ENCODE data around the gene TNFRSF4. TPM values are rescaled to one million over a fixed set of nuclear protein-coding genes. Genes with fewer than 3 reads are reported as not detected.

The TNFRSF4 gene
- total and polyA plus RNA-seq, 7 experiments from 2014 or later = 0.49 to 192 (median 1.5) TPM

GRCh38 chr1:1185101-1185765 is 28.7 kb downstream of the TNFRSF4 start:
- no peak overlapping the region for H3K4me3 ChIP-seq (ENCODE audit: low read length)
- intact Hi-C loops (cut with micrococcal nuclease) = no loop called here
- H3K27me3 Mint-ChIP-seq = peaks cover 0 to 25% (median 5%) of the 10 kb centered on the region in 5 donors
- ATAC-seq (no peak), DNase-seq (no peak)
- peaks cover 0 to 4% (median 0%) of the 10 kb centered on the region in 11 donors for H3K9me3 Mint-ChIP-seq
- H3K27ac ChIP-seq (ENCODE audit: low read depth, low read length) = no peak overlapping the region
- H3K4me3 Mint-ChIP-seq = no peak overlapping the region
- peaks cover 0 to 8% (median 3%) of the 10 kb centered on the region in 7 donors for H3K4me1 Mint-ChIP-seq
- ChIA-PET CTCF (no interaction called here), POLR2A (no interaction called here)
- no peaks in the 10 kb centered on the region for H3K4me1 ChIP-seq (ENCODE audit: control insufficient read depth in 2 of 2, insufficient read depth in 2 of 2, low read length in 2 of 2)
- H3K27me3 ChIP-seq (ENCODE audit: control insufficient read depth in 2 of 2, insufficient read depth in 2 of 2, low read length in 2 of 2) = no peaks in the 10 kb centered on the region
- no peaks in the 10 kb centered on the region for H3K36me3 Mint-ChIP-seq
- no peak overlapping the region for H3K27ac Mint-ChIP-seq
- H3K9me3 ChIP-seq (ENCODE audit: control insufficient read depth in 2 of 3, low read length in 3 of 3) = no peaks in the 10 kb centered on the region
- H3K36me3 ChIP-seq (ENCODE audit: control insufficient read depth in 2 of 3, insufficient read depth in 3 of 3, low read length in 3 of 3) = no peaks in the 10 kb centered on the region

DNA sequence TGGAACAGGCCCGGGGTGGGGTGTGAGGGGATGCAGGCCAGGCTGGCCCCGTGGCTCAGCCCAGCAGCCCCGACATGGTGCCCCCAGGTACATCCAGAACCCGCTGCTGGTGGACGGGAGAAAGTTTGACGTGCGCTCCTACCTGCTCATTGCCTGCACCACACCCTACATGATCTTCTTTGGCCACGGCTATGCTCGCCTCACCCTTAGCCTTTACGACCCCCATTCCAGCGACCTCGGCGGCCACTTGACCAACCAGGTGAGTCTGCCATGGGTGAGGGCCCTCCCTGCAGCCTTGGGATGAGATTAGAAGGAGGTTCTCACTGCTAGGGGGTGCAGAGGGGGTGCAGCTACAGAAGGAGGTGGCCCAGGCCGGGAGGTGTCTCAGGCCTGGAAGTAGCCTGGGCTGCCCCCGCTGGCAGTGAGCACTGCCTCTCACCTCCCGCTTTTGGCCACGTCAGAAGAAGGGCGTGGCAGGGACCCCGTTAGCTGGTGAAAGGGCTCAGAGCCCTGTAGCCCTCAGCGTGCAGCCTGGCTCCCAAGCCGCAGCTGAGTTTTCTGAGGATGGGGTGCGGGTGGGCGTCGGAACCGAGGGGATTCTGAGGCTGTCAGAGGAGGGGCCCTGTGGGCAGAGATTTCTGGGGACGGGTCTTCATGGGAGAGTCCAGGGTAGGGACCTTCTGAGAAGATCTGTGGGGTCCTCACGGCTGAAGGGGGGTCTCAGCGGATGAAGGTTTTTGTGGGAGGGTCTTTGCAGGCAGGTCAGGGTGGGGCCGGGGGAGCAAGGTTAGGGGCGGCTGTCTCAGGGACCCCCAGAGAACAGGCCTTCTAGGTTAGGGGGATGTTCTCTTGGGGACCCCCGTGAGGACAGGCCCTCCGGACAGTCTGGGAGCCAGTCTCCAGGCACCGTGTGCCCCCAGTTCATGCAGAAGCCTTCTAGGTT is 29.8 kb downstream of the TNFRSF4 start:
- DNase-seq (no peak), ATAC-seq (no peak)
- ChIA-PET CTCF (no interaction called here), POLR2A (no interaction called here)
- H3K36me3 ChIP-seq (ENCODE audit: control insufficient read depth in 2 of 3, insufficient read depth in 3 of 3, low read length in 3 of 3) = no peaks in the 10 kb centered on the region
- peaks cover 0 to 4% (median 0%) of the 10 kb centered on the region in 11 donors for H3K9me3 Mint-ChIP-seq
- peaks cover 0 to 8% (median 3%) of the 10 kb centered on the region in 7 donors for H3K4me1 Mint-ChIP-seq
- H3K4me1 ChIP-seq (ENCODE audit: control insufficient read depth in 2 of 2, insufficient read depth in 2 of 2, low read length in 2 of 2) = no peaks in the 10 kb centered on the region
- H3K27ac ChIP-seq (ENCODE audit: low read depth, low read length) = no peak overlapping the region
- no peaks in the 10 kb centered on the region for H3K9me3 ChIP-seq (ENCODE audit: control insufficient read depth in 2 of 3, low read length in 3 of 3)
- no peaks in the 10 kb centered on the region for H3K27me3 ChIP-seq (ENCODE audit: control insufficient read depth in 2 of 2, insufficient read depth in 2 of 2, low read length in 2 of 2)
- H3K4me3 ChIP-seq (ENCODE audit: low read length) = no peak overlapping the region
- H3K4me3 Mint-ChIP-seq = peak overlapping the region in 1 of 10 donors; percentile 54
- intact Hi-C loops (cut with micrococcal nuclease) = no loop called here
- H3K27ac Mint-ChIP-seq = no peak overlapping the region
- peaks cover 0 to 19% (median 5%) of the 10 kb centered on the region in 5 donors for H3K27me3 Mint-ChIP-seq
- no peaks in the 10 kb centered on the region for H3K36me3 Mint-ChIP-seq

GRCh38 chr1:1183221-1183747 is 30.7 kb downstream of the TNFRSF4 start:
- Mint-ChIP-seq H3K4me1 (peaks cover 0 to 8% (median 3%) of the 10 kb centered on the region in 7 donors), H3K9me3 (no peaks in the 10 kb centered on the region), H3K27me3 (peaks cover 0 to 19% (median 5%) of the 10 kb centered on the region in 5 donors), H3K27ac (peak overlapping the region in 1 of 9 donors; percentile 55), H3K36me3 (no peaks in the 10 kb centered on the region), H3K4me3 (peak overlapping the region in 2 of 10 donors; percentile 1 to 54)
- Histone ChIP-seq H3K9me3 (ENCODE audit: control insufficient read depth in 2 of 3, low read length in 3 of 3) (no peaks in the 10 kb centered on the region), H3K36me3 (ENCODE audit: control insufficient read depth in 2 of 3, insufficient read depth in 3 of 3, low read length in 3 of 3) (no peaks in the 10 kb centered on the region), H3K4me3 (ENCODE audit: low read length) (no peak overlapping the region), H3K27me3 (ENCODE audit: control insufficient read depth in 2 of 2, insufficient read depth in 2 of 2, low read length in 2 of 2) (no peaks in the 10 kb centered on the region), H3K27ac (ENCODE audit: low read depth, low read length) (no peak overlapping the region), H3K4me1 (ENCODE audit: control insufficient read depth in 2 of 2, insufficient read depth in 2 of 2, low read length in 2 of 2) (no peaks in the 10 kb centered on the region)
- ChIA-PET POLR2A (no interaction called here), CTCF (interaction anchor here (0.6 kb wide), 1 partner anchor 61 kb away, joined by 3 read pairs; no protein-coding TSS in a partner anchor)
- DNase-seq = no peak
- intact Hi-C loops (cut with micrococcal nuclease) = no loop called here
- no peak for ATAC-seq

DNA sequence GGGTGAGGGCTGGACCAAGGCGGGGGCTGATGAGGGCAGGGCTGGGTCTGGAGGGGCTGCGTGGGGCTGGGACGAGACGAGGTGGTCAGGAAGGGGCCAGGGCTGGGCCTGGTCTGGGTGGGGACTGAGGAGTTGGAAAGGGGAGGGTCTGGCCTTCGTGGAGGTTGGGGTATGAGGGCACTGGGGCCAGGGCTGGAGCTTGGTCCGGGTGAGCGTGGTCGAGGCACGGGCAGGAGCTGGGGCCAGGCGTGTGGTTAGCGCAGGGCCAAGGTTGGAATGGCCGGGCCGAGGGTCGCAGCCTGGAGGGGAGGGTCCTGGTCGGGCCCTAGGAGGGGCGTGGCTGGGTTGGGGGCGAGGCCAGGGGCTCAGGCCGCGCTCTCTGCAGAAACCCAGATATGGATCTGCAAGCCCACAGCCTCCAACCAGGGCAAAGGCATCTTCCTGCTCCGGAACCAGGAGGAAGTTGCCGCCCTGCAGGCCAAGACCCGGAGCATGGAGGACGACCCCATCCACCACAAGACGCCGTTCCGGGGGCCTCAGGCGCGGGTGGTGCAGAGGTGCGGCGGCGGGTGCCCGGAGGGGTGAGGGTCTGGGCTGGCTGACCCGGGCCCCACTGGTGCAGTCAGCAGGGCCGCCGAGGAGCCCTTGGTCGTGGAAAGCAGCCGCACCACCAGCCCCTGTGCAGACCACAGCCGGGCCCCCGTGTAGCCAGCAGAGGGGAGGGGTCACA is 31.3 kb downstream of the TNFRSF4 start:
- DNase-seq = no peak

DNA sequence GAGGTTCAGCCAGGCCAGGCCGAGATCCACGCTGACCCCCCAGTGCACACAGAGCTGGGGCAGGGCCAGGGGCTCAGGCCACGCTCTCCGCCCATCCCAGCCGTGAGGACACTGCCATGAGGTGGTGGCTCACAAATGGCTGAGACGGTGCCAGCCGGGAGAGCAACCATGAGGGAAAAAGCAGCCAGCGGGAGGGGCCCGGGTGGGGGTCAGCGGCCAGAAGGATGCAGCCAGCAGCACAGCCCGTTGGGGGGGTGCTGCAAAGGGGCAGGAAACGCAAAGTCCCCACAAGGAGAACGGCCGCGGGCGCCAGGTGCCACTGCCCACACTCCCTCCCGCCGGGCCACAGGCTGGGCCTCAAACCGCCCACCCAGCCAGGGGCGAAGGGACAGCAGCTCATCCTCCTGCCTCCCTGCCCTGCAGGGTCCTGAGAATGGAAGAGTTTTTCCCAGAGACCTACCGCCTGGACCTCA is 32.0 kb downstream of the TNFRSF4 start:
- H3K27me3 Mint-ChIP-seq = peaks cover 0 to 19% (median 5%) of the 10 kb centered on the region in 5 donors
- intact Hi-C loops (cut with micrococcal nuclease) = no loop called here
- Histone ChIP-seq H3K9me3 (ENCODE audit: control insufficient read depth in 2 of 3, low read length in 3 of 3) (no peaks in the 10 kb centered on the region), H3K27ac (ENCODE audit: low read depth, low read length) (no peak overlapping the region), H3K4me1 (ENCODE audit: control insufficient read depth in 2 of 2, insufficient read depth in 2 of 2, low read length in 2 of 2) (no peaks in the 10 kb centered on the region), H3K27me3 (ENCODE audit: control insufficient read depth in 2 of 2, insufficient read depth in 2 of 2, low read length in 2 of 2) (no peaks in the 10 kb centered on the region), H3K4me3 (ENCODE audit: low read length) (no peak overlapping the region), H3K36me3 (ENCODE audit: control insufficient read depth in 2 of 3, insufficient read depth in 3 of 3, low read length in 3 of 3) (no peaks in the 10 kb centered on the region)
- H3K4me1 Mint-ChIP-seq = peaks cover 0 to 8% (median 3%) of the 10 kb centered on the region in 7 donors
- H3K4me3 Mint-ChIP-seq = no peak overlapping the region
- ChIA-PET CTCF (no interaction called here), POLR2A (no interaction called here)
- no peak overlapping the region for H3K27ac Mint-ChIP-seq
- peaks cover 0 to under 1% (median 0%) of the 10 kb centered on the region in 11 donors for H3K9me3 Mint-ChIP-seq
- ATAC-seq = no peak
- no peaks in the 10 kb centered on the region for H3K36me3 Mint-ChIP-seq
- no peak for DNase-seq

More for the DNA sequence above, 31.3 kb downstream of the TNFRSF4 start:
- H3K27ac ChIP-seq (ENCODE audit: low read depth, low read length) = no peak overlapping the region
- Mint-ChIP-seq H3K36me3 (no peaks in the 10 kb centered on the region), H3K4me1 (peaks cover 0 to 8% (median 2%) of the 10 kb centered on the region in 7 donors), H3K9me3 (no peaks in the 10 kb centered on the region), H3K4me3 (no peak overlapping the region), H3K27ac (no peak overlapping the region), H3K27me3 (peaks cover 0 to 19% (median 5%) of the 10 kb centered on the region in 5 donors)
- intact Hi-C loops (cut with micrococcal nuclease) = no loop called here
- H3K4me3 ChIP-seq (ENCODE audit: low read length) = no peak overlapping the region
- no peaks in the 10 kb centered on the region for H3K9me3 ChIP-seq (ENCODE audit: control insufficient read depth in 2 of 3, low read length in 3 of 3)
- no peaks in the 10 kb centered on the region for H3K36me3 ChIP-seq (ENCODE audit: control insufficient read depth in 2 of 3, insufficient read depth in 3 of 3, low read length in 3 of 3)
- no peaks in the 10 kb centered on the region for H3K27me3 ChIP-seq (ENCODE audit: control insufficient read depth in 2 of 2, insufficient read depth in 2 of 2, low read length in 2 of 2)
- no peak for ATAC-seq
- ChIA-PET CTCF (interaction anchor here (0.6 kb wide), 1 partner anchor 60 kb away, joined by 3 read pairs; no protein-coding TSS in a partner anchor), POLR2A (no interaction called here)
- H3K4me1 ChIP-seq (ENCODE audit: control insufficient read depth in 2 of 2, insufficient read depth in 2 of 2, low read length in 2 of 2) = no peaks in the 10 kb centered on the region

Data from naive thymus-derived CD4-positive, alpha-beta T cell (primary cell).